Right lobe of liver (tissue), 6 donors: ENCODE data around the gene GORASP2. TPM values are rescaled to one million over a fixed set of nuclear protein-coding genes. Genes with fewer than 3 reads are reported as not detected.

ENCODE experiments used
- ATAC-seq, 4 donors: fragments of 200-7000 bp; cut with Tn5 transposase; one replicate each; pipeline ENCODE4 v1.9.1; 2020; ENCODE audit warnings: mild to moderate bottlenecking in 4 of 4, moderate library complexity in 4 of 4
- DNase-seq, 3 donors: peaks; one replicate each; pipeline ENCODE4 v3.0.0-alpha.2; 2020
- H3K27ac ChIP-seq, 3 donors: fragments of 200-600 bp; one replicate each; pipeline ENCODE4 v1.8.0; 2022
- H3K27me3 ChIP-seq, 2 donors: fragments of 200-600 bp; one replicate each; pipeline ENCODE4 v1.8.0; 2022
- H3K36me3 ChIP-seq, 4 donors: fragments of 200-600 bp; sonication (generic) in 1 of 4; one replicate each; pipeline versions ENCODE4 v1.5.1 to v1.8.0; 2017 to 2022; ENCODE audit warnings: control low read depth in 1 of 4
- H3K4me1 ChIP-seq, 4 donors: fragments of 200-600 bp; sonication (generic) in 1 of 4; one replicate each; pipeline versions ENCODE4 v1.5.1 to v1.8.0; 2017 to 2022; ENCODE audit warnings: control low read depth in 1 of 4
- H3K4me3 ChIP-seq, 3 donors: fragments of 200-600 bp; one replicate each; pipeline ENCODE4 v1.8.0; 2022
- H3K9me3 ChIP-seq, 4 donors: fragments of 200-600 bp; sonication (generic) in 1 of 4; one replicate each; pipeline versions ENCODE4 v1.5.1 to v1.8.0; 2017 to 2022; ENCODE audit warnings: control low read depth in 1 of 4
- CTCF ChIP-seq, 4 donors: fragments of 200-600 bp in 3 of 4; fragments of 450-650 bp in 1 of 4; IDR thresholded peaks; one replicate each; pipeline versions ENCODE4 v1.5.1 to v1.8.0; 2016 to 2022; ENCODE audit warnings: antibody characterized with exemption in 4 of 4, mild to moderate bottlenecking in 2 of 4
- POLR2A ChIP-seq: fragments of 450-650 bp; IDR thresholded peaks from one replicate; pipeline ENCODE4 v1.6.1; 2017; ENCODE audit warnings: antibody characterized with exemption, mild to moderate bottlenecking
- WGBS: methylation state at CpG from one replicate; pipeline ENCODE4 v1.1.6; 2018; ENCODE audit warnings: low coverage, low lambda C conversion rate; ENCODE audit not compliant: insufficient coverage; ENCODE audit errors: missing lambda C conversion rate; 5-methylcytosine and 5-hydroxymethylcytosine counted together
- intact Hi-C, 2 donors: fragments of 100-400 bp; cut with DNase I; formaldehyde crosslinking; loops; one replicate each; pipeline versions ENCODE4 v1.11.2 to v1.14.1; 2022
- total RNA-seq, 6 experiments: library from RNA; depleted of rRNA in 2 of 6; stranded (reverse); fragments of >200 nt in 2 of 6; fragmentation: NEBNext Ultra II Directional in 3 of 6; extraction: Animal tissue kit (Norgen Biotek cat#: 25700) in 3 of 6; gene quantifications; one replicate each; pipeline versions ENCODE4 v1.1.0 to v1.2.4, GENCODE V29; 2016 to 2023
- donor health status: DM: no; HTN: yes; CAD: no.
- donor health status: DM: no; HTN: no; CAD: no.
- donor health status: DM: no; HTN: no; CAD: no.
- donor health status: DM: no; HTN: yes; CAD: no.
- donor health status: DM: no; HTN: yes; CAD: no.

GORASP2 gene
- total RNA-seq, 6 experiments from 2014 or later: 32.8 to 47.6 (median 37.6) TPM

- no peaks in the 10 kb centered on the region for H3K27me3 ChIP-seq
- intact Hi-C loops: no loop called here
- H3K36me3 ChIP-seq: peaks cover 0 to 1% (median 0%) of the 10 kb centered on the region in 4 donors
- 93% methylated on average over 4 of the region's 4 CpGs for WGBS
- H3K4me3 ChIP-seq: no peak overlapping the region
- peaks cover 0 to 29% (median 14%) of the 10 kb centered on the region in 4 donors for H3K4me1 ChIP-seq
- no peaks in the 10 kb centered on the region for H3K9me3 ChIP-seq
- DNase-seq (no peak), ATAC-seq (no peak)
- TF ChIP-seq POLR2A: no peak
- TF ChIP-seq CTCF (IDR thresholded peaks at IDR 0.05): no peak
- H3K27ac ChIP-seq: no peak overlapping the region
Measured at GRCh38 chr2:170942615-170943014, 13.6 kb downstream of the GORASP2 start.

GRCh38 chr2:170943041-170943440 is 14.0 kb downstream of the GORASP2 start:
- ATAC-seq: no peak
- intact Hi-C loops: no loop called here
- WGBS: 22% methylated on average over 1 of the region's 1 CpG
- Histone ChIP-seq H3K4me3 (no peak overlapping the region), H3K27ac (no peak overlapping the region), H3K27me3 (no peaks in the 10 kb centered on the region), H3K4me1 (peaks cover 0 to 29% (median 14%) of the 10 kb centered on the region in 4 donors), H3K36me3 (no peaks in the 10 kb centered on the region), H3K9me3 (no peaks in the 10 kb centered on the region)
- TF ChIP-seq POLR2A (no peak), CTCF (IDR thresholded peaks at IDR 0.05) (no peak)
- DNase-seq: no peak

- no peaks in the 10 kb centered on the region for H3K9me3 ChIP-seq
- intact Hi-C loops: no loop called here
- TF ChIP-seq CTCF (IDR thresholded peaks at IDR 0.05) (no peak), POLR2A (no peak)
- no peak for DNase-seq
- H3K4me3 ChIP-seq: no peak overlapping the region
- H3K27me3 ChIP-seq: no peaks in the 10 kb centered on the region
- 72% methylated on average over 6 of the region's 6 CpGs for WGBS
- H3K27ac ChIP-seq: no peak overlapping the region
- peaks cover 0 to 29% (median 14%) of the 10 kb centered on the region in 4 donors for H3K4me1 ChIP-seq
- H3K36me3 ChIP-seq: no peaks in the 10 kb centered on the region
- ATAC-seq: no peak
Measured at GRCh38 chr2:170943596-170943995, 14.5 kb downstream of the GORASP2 start.

GRCh38 chr2:170944545-170944944 is 15.5 kb downstream of the GORASP2 start:
- H3K27ac ChIP-seq: peak overlapping the region in 2 of 3 donors; percentile 45 to 58
- H3K4me3 ChIP-seq: no peak overlapping the region
- peaks cover 0 to 6% (median 3%) of the 10 kb centered on the region in 4 donors for H3K36me3 ChIP-seq
- H3K27me3 ChIP-seq: no peaks in the 10 kb centered on the region
- no peaks in the 10 kb centered on the region for H3K9me3 ChIP-seq
- WGBS: 60% methylated on average over 1 of the region's 1 CpG
- peaks cover 0 to 29% (median 14%) of the 10 kb centered on the region in 4 donors for H3K4me1 ChIP-seq
- DNase-seq: no peak
- intact Hi-C loops: no loop called here
- TF ChIP-seq CTCF (IDR thresholded peaks at IDR 0.05) (no peak), POLR2A (no peak)
- ATAC-seq: peak; percentile 59 to 77 (median 62)

- H3K36me3 ChIP-seq: peaks cover 7 to 53% (median 30%) of the 10 kb centered on the region in 4 donors
- TF ChIP-seq POLR2A (no peak), CTCF (IDR thresholded peaks at IDR 0.05) (no peak)
- ATAC-seq: no peak
- 75% methylated on average over 5 of the region's 5 CpGs for WGBS
- no peak overlapping the region for H3K4me3 ChIP-seq
- H3K4me1 ChIP-seq: peaks cover 0 to 11% (median 4%) of the 10 kb centered on the region in 4 donors
- H3K27ac ChIP-seq: no peak overlapping the region
- no peaks in the 10 kb centered on the region for H3K9me3 ChIP-seq
- DNase-seq: no peak
- intact Hi-C loops: no loop called here
- no peaks in the 10 kb centered on the region for H3K27me3 ChIP-seq
Measured at GRCh38 chr2:170949415-170949814, 20.4 kb downstream of the GORASP2 start.
